ENCODE data around the gene TAS2R4. TPM values are rescaled to one million over a fixed set of nuclear protein-coding genes. Genes with fewer than 3 reads are reported as not detected.

The TAS2R4 gene
- total RNA-seq: 1.2 and 1.4 TPM in 2 replicates

DNA sequence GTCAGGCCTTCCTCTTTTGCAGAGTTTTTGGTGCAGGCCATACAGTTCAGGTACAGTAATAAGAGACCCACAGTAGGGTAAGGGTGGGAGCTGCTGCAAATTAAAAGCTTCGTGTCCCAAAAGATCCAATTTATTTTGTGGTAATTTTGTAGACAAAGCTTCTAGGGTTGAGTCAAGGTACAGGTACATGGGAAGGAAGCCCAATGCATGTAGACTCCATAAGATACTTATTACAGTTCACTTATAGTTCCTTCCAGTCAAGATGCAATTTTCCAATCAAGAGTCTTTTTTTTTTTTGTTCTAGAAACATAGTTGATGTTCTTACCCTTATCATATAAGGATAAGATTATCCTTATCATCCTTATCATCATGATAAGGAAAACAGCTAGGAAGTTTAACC lies at the start of gene TAS2R4:
TSS of gene TAS2R4 (plus strand) at position 301 of the 400 bp plus-strand sequence. CDS start 1,815 bp downstream, outside the sequence.

GRCh38 chr7:141737836-141738591 lies 38.5 kb upstream of the TAS2R4 start, which contains the start of gene SSBP1:
Gene SSBP1 (plus strand): TSS chr7:141738358. CDS start chr7:141739167, 809 bp downstream.

GRCh38 chr7:141763797-141764196 lies 12.7 kb upstream of the TAS2R4 start, which contains the start of gene TAS2R3:
Gene TAS2R3 (plus strand): TSS chr7:141764097. CDS start chr7:141764159, 62 bp downstream.

DNA sequence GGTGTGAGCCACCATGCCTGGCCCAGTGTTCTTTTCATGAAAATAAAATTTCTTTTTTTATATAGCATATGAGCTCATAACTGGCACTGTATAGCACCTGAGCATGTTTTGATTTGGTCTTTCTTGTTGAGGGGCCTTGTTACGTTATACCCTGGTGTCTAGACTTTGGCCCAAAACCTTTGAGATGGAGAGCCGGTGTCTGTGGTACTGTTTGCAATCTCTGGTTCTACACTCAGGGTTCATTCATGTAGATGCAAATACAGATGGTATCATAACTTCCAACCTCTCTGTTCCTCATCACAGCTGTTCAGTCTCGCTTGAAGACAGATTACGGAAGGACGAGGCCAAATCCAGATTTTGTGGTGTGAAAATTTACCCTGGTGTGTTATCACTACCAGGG lies 13.4 kb downstream of the TAS2R4 start, which contains the start of gene TAS2R5:
TSS of gene TAS2R5 (plus strand) at position 301 of the 400 bp plus-strand sequence. CDS start 145 bp downstream, outside the sequence.

Other genes with a start within 250 kb of the TAS2R4 start
- 23.8 and 35.0 TPM in 2 replicates for gene AGK, start 225.3 kb upstream of the TAS2R4 start, total RNA-seq
- 6.8 and 7.7 TPM in 2 replicates for gene DENND11, start 74.5 kb upstream of the TAS2R4 start, total RNA-seq
- gene WEE2, start 68.3 kb upstream of the TAS2R4 start, total RNA-seq: not detected in 2 replicates
- gene SSBP1, start 38.3 kb upstream of the TAS2R4 start, total RNA-seq: 125 and 132 TPM in 2 replicates
- 1.2 and 2.5 TPM in 2 replicates for gene TAS2R3, start 12.6 kb upstream of the TAS2R4 start, total RNA-seq
- gene TAS2R5, start 13.5 kb downstream of the TAS2R4 start, total RNA-seq: 1.2 and 1.5 TPM in 2 replicates
- not detected in 2 replicates for gene PRSS37, start 64.8 kb downstream of the TAS2R4 start, total RNA-seq
- gene OR9A4, start 139.7 kb downstream of the TAS2R4 start, total RNA-seq: not detected in 2 replicates
- not detected in 2 replicates for gene CLEC5A, start 170.3 kb downstream of the TAS2R4 start, total RNA-seq
- gene TAS2R38, start 197.1 kb downstream of the TAS2R4 start, total RNA-seq: not detected in 2 replicates
- gene MGAM, start 219.2 kb downstream of the TAS2R4 start, total RNA-seq: 0.05 TPM in 1 of 2 replicates, not detected in the other